Mesenchymal stem cell (in vitro differentiated cells and primary cell): ENCODE data around the gene MPZL2.

Experiments
- DNase-seq: peaks from one replicate; pipeline ENCODE4 v3.0.0-alpha.2; 2013
- H2AFZ ChIP-seq: one replicate; pipeline ENCODE4 v1.6.1; 2013; ENCODE audit warnings: low read depth, mild to moderate bottlenecking, control low read depth, inconsistent platforms, low read length, moderate library complexity
- H2AK5ac ChIP-seq: 2 replicates; pipeline ENCODE4 v1.6.1; 2013; ENCODE audit warnings: low read length, moderate library complexity, mild to moderate bottlenecking, inconsistent platforms; ENCODE audit not compliant: severe bottlenecking
- H2BK120ac ChIP-seq: one replicate; pipeline ENCODE4 v1.6.1; 2013; ENCODE audit warnings: low read depth, mild to moderate bottlenecking, inconsistent platforms, low read length, moderate library complexity
- H2BK12ac ChIP-seq, 2 experiments: one replicate each; pipeline ENCODE4 v1.6.1; 2013; ENCODE audit warnings: inconsistent platforms in 2 of 2, low read length in 2 of 2, mild to moderate bottlenecking in 2 of 2, moderate library complexity in 2 of 2, control low read depth in 1 of 2
- H2BK15ac ChIP-seq: one replicate; pipeline ENCODE4 v1.6.1; 2013; ENCODE audit warnings: mild to moderate bottlenecking, low read depth, inconsistent platforms; ENCODE audit not compliant: poor library complexity, severe bottlenecking
- H2BK5ac ChIP-seq: 2 replicates; pipeline ENCODE4 v1.6.1; 2013; ENCODE audit warnings: low read depth, mild to moderate bottlenecking, low read length, control low read depth, inconsistent platforms; ENCODE audit not compliant: poor library complexity, severe bottlenecking
- H3K14ac ChIP-seq, 2 experiments: one replicate each; pipeline ENCODE4 v1.6.1; 2013; ENCODE audit warnings: inconsistent platforms in 2 of 2, low read length in 2 of 2, control low read depth in 1 of 2, mild to moderate bottlenecking in 1 of 2, moderate library complexity in 1 of 2
- H3K18ac ChIP-seq, 2 experiments: one replicate each; pipeline ENCODE4 v1.6.1; 2013; ENCODE audit warnings: inconsistent platforms in 2 of 2, low read length in 2 of 2, control low read depth in 1 of 2, low read depth in 1 of 2, mild to moderate bottlenecking in 1 of 2
- H3K23ac ChIP-seq, 2 experiments: one replicate each; pipeline ENCODE4 v1.6.1; 2013; ENCODE audit warnings: inconsistent platforms in 2 of 2, low read length in 2 of 2, mild to moderate bottlenecking in 2 of 2, moderate library complexity in 2 of 2, control low read depth in 1 of 2
- H3K27ac ChIP-seq: 2 replicates; pipeline ENCODE4 v1.5.1; 2013; ENCODE audit warnings: mild to moderate bottlenecking, moderate library complexity, low read length, control low read depth, inconsistent platforms; ENCODE audit not compliant: poor library complexity, severe bottlenecking
- H3K27me3 ChIP-seq, 2 experiments: 2 replicates each; pipeline versions ENCODE4 v1.6.1 to v1.7.0; 2013; ENCODE audit warnings: low read length in 2 of 2, mild to moderate bottlenecking in 2 of 2, moderate library complexity in 2 of 2, control low read depth in 1 of 2, inconsistent platforms in 1 of 2; ENCODE audit not compliant: control insufficient read depth in 1 of 2, insufficient read depth in 1 of 2
- H3K36me3 ChIP-seq, 2 experiments: 2 replicates each; pipeline versions ENCODE4 v1.6.1 to v1.7.0; 2013; ENCODE audit warnings: low read length in 2 of 2, control low read depth in 1 of 2, inconsistent platforms in 1 of 2, low read depth in 1 of 2, mild to moderate bottlenecking in 1 of 2; ENCODE audit not compliant: insufficient read depth in 2 of 2, control insufficient read depth in 1 of 2
- H3K4ac ChIP-seq, 2 experiments: one replicate each; pipeline ENCODE4 v1.6.1; 2013; ENCODE audit warnings: inconsistent platforms in 2 of 2, low read length in 2 of 2, mild to moderate bottlenecking in 2 of 2, moderate library complexity in 2 of 2, control low read depth in 1 of 2, low read depth in 1 of 2
- H3K4me1 ChIP-seq: 2 replicates; pipeline ENCODE4 v1.6.1; 2013; ENCODE audit warnings: low read depth, low read length, control low read depth; ENCODE audit not compliant: control insufficient read depth, insufficient read depth
- H3K4me2 ChIP-seq: 2 replicates; pipeline ENCODE4 v1.6.1; 2013; ENCODE audit warnings: low read length, mild to moderate bottlenecking, inconsistent platforms; ENCODE audit not compliant: poor library complexity, severe bottlenecking
- H3K4me3 ChIP-seq, 2 experiments: 2 replicates each; pipeline versions ENCODE4 v1.5.1 to v1.7.0; 2013; ENCODE audit warnings: low read length in 2 of 2, mild to moderate bottlenecking in 2 of 2, control low read depth in 1 of 2, low read depth in 1 of 2; ENCODE audit not compliant: insufficient read depth in 1 of 2
- H3K79me1 ChIP-seq: replicated peaks from 2 replicates; pipeline ENCODE4 v1.6.1; 2013; ENCODE audit warnings: mild to moderate bottlenecking, control low read depth, low read length, inconsistent platforms; ENCODE audit not compliant: poor library complexity, severe bottlenecking
- H3K9ac ChIP-seq: 2 replicates; pipeline ENCODE4 v1.7.0; 2013; ENCODE audit warnings: mild to moderate bottlenecking, low read length, moderate library complexity
- H3K9me3 ChIP-seq: 2 replicates; pipeline ENCODE4 v1.7.0; 2013; ENCODE audit warnings: mild to moderate bottlenecking, low read length; ENCODE audit not compliant: control insufficient read depth
- H4K8ac ChIP-seq: one replicate; pipeline ENCODE4 v1.6.1; 2013; ENCODE audit warnings: inconsistent platforms, mild to moderate bottlenecking, low read length, moderate library complexity
- H4K91ac ChIP-seq: one replicate; pipeline ENCODE4 v1.6.1; 2013; ENCODE audit warnings: mild to moderate bottlenecking, low read length, inconsistent platforms
- WGBS: methylation state at CpG from one replicate; pipeline ENCODE4 v1.1.7; 2013; ENCODE audit warnings: mixed read lengths; 5-methylcytosine and 5-hydroxymethylcytosine counted together

Gene MPZL2

DNA sequence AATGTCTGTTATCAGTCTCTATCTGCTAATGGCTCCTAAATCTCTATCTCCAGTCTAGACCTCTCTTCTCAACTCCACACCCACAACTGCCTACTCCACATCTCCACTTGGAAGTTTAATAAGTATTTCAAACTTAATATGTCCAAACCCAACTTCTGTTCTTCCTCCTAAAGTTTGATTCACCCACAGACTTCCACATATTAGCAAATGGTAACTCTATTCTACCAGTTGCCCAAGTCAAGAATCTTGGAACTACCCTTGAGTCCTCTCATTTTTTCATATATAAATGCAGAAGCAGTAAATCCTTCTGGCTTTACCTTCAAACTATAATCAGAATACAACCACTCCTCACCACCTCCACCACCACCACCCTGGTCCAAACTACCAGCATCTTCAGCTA lies 32.6 kb downstream of the MPZL2 start:
- no peak overlapping the region for H3K18ac ChIP-seq
- H2BK12ac ChIP-seq = no peak overlapping the region
- no peaks in the 10 kb centered on the region for H3K4me1 ChIP-seq
- no peak overlapping the region for H3K4ac ChIP-seq
- no peak overlapping the region for H3K4me3 ChIP-seq
- H3K9ac ChIP-seq = no peak overlapping the region
- no peak overlapping the region for H3K4me2 ChIP-seq
- no peak overlapping the region for H2BK15ac ChIP-seq
- H3K36me3 ChIP-seq = no peaks in the 10 kb centered on the region
- H4K91ac ChIP-seq = no peak overlapping the region
- no peak overlapping the region for H4K8ac ChIP-seq
- H3K27ac ChIP-seq = no peak overlapping the region
- peaks cover 5 to 33% of the 10 kb centered on the region in 2 experiments for H3K27me3 ChIP-seq
- no peak overlapping the region for H2BK5ac ChIP-seq
- H2AFZ ChIP-seq = no peak overlapping the region
- no peak overlapping the region for H3K14ac ChIP-seq
- no peaks in the 10 kb centered on the region for H3K79me1 ChIP-seq
- no peak overlapping the region for H2BK120ac ChIP-seq
- no peak overlapping the region for H2AK5ac ChIP-seq
- H3K23ac ChIP-seq = no peak overlapping the region
- DNase-seq = no peak
- no peaks in the 10 kb centered on the region for H3K9me3 ChIP-seq

DNA sequence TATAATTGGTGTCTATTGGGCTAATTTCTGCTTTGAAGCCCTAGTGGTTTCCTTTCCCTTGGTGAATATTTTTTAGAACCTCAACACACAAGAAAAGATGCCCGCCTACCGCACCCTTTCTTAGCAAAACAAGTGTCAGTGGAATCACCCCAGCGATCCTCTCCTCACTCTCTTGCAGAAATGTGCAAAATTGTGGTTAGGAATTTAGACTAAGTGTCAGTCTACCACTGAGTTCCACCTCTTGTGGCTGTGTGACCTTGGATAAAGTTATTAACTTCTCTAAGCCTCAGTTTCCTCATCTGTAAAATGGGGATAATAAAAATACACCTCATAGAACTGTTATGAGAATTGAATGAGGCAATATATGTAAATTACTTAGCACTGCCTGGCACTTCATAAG lies 34.0 kb downstream of the MPZL2 start:
- no peak overlapping the region for H3K4me3 ChIP-seq
- no peak overlapping the region for H3K4me2 ChIP-seq
- no peak overlapping the region for H2AFZ ChIP-seq
- H3K27me3 ChIP-seq = peaks cover 6 to 20% of the 10 kb centered on the region in 2 experiments
- no peak overlapping the region for H2BK120ac ChIP-seq
- H3K27ac ChIP-seq = no peak overlapping the region
- H3K18ac ChIP-seq = no peak overlapping the region
- H3K36me3 ChIP-seq = no peaks in the 10 kb centered on the region
- no peak overlapping the region for H4K8ac ChIP-seq
- no peak overlapping the region for H2BK15ac ChIP-seq
- H3K9ac ChIP-seq = no peak overlapping the region
- H4K91ac ChIP-seq = no peak overlapping the region
- no peak overlapping the region for H3K23ac ChIP-seq
- no peak overlapping the region for H3K4ac ChIP-seq
- no peak overlapping the region for H2AK5ac ChIP-seq
- no peak overlapping the region for H2BK5ac ChIP-seq
- H3K79me1 ChIP-seq = no peaks in the 10 kb centered on the region
- H3K14ac ChIP-seq = no peak overlapping the region
- H3K4me1 ChIP-seq = no peaks in the 10 kb centered on the region
- no CpG with 5 or more reads among the region's 3 CpGs for WGBS
- no peak overlapping the region for H2BK12ac ChIP-seq
- H3K9me3 ChIP-seq = no peaks in the 10 kb centered on the region
- no peak for DNase-seq

DNA sequence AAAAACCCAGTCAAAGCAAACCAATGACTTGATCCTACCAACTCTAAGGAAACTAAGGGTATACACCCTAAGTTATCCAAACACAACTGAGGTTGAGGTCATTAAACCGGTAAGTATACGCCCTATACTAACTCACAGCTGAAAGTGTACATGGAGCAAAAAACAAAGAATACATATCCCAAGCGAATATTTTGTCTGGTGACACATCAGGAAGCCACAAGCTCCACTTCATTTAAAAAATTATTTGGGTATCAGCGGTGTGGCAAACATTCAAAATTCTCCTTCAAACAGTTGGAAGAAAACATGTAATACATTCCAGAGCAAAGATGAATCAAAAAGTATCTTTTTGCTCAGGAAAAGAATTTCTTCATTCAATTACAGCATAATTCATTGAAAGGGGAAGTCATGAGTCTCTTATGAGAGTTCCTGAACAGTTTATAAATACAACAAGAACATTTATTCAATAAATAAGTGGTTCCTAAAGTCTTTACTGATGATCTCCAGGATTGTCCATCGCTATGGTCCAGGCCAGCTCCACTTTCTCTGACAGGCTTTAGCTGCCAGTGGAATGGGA lies 34.7 kb downstream of the MPZL2 start:
- Histone ChIP-seq H2AK5ac (no peak overlapping the region), H3K27ac (no peak overlapping the region), H3K14ac (no peak overlapping the region), H3K9ac (no peak overlapping the region), H3K4me1 (no peaks in the 10 kb centered on the region), H4K8ac (no peak overlapping the region), H3K23ac (no peak overlapping the region), H3K9me3 (no peaks in the 10 kb centered on the region), H3K18ac (no peak overlapping the region), H2BK15ac (no peak overlapping the region), H3K4me2 (no peak overlapping the region), H3K79me1 (no peaks in the 10 kb centered on the region), H2BK12ac (no peak overlapping the region), H2BK5ac (no peak overlapping the region), H3K27me3 (peaks cover 9 to 17% of the 10 kb centered on the region in 2 experiments), H3K36me3 (no peaks in the 10 kb centered on the region), H2AFZ (no peak overlapping the region), H3K4ac (no peak overlapping the region), H2BK120ac (no peak overlapping the region), H4K91ac (no peak overlapping the region), H3K4me3 (no peak overlapping the region)
- 88% methylated on average over 5 of the region's 5 CpGs for WGBS
- no peak for DNase-seq

DNA sequence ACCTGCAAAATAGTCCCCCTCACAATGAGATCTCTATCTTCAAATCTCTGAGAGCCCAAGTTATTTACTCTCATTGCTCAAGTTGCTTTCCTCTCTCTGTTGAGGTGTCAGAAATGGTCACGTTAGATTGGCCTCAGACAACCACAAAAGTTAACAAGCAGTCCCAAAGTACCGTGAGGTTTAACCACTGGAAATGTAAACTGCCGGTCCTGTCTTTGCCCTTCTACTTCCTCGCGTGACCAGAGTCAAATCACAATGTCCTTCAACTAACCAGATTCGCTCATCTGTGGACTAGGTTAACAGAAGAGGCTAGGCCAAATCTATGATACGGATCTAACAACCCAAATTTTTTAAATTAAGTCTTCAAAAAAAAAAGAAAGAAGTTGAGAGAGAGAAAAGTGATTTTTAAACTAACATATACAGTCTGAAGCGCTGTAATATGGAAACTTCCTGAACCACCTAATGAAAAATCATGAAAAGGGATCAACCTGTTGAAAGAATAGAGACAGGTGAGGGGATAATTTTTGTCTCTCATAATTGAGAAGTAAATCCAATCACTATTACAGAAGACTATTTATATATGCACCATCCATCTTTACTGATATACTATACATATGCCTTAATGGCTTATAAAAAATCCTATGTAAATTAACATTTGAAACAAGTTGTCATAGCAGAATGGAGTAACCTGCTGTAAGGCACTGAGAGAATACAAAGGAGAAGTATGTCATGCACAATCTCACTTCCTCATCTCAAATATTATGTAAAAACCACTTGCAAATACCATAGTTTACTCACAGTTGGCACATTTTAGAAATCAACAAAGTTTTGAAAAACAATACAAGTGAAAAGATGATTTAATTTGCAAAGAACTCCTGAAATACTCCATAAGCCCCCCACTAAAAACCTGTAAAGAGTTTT lies 36.0 kb downstream of the MPZL2 start:
- no peak overlapping the region for H2BK12ac ChIP-seq
- H3K27ac ChIP-seq = no peak overlapping the region
- H4K91ac ChIP-seq = no peak overlapping the region
- H3K23ac ChIP-seq = no peak overlapping the region
- H3K4ac ChIP-seq = no peak overlapping the region
- no peak overlapping the region for H3K18ac ChIP-seq
- no peak overlapping the region for H3K14ac ChIP-seq
- H4K8ac ChIP-seq = no peak overlapping the region
- H2AK5ac ChIP-seq = no peak overlapping the region
- no peaks in the 10 kb centered on the region for H3K4me1 ChIP-seq
- no peak overlapping the region for H3K4me2 ChIP-seq
- H3K9me3 ChIP-seq = no peaks in the 10 kb centered on the region
- no peaks in the 10 kb centered on the region for H3K36me3 ChIP-seq
- no peak overlapping the region for H3K4me3 ChIP-seq
- no peaks in the 10 kb centered on the region for H3K79me1 ChIP-seq
- DNase-seq = no peak
- peaks cover 15 to 20% of the 10 kb centered on the region in 2 experiments for H3K27me3 ChIP-seq
- H2AFZ ChIP-seq = no peak overlapping the region
- WGBS = 84% methylated on average over 6 of the region's 8 CpGs
- H2BK15ac ChIP-seq = no peak overlapping the region
- H2BK5ac ChIP-seq = no peak overlapping the region
- no peak overlapping the region for H2BK120ac ChIP-seq
- H3K9ac ChIP-seq = no peak overlapping the region
